Measurements from ENCODE around the gene RUBCNL. TPM values are rescaled to one million over a fixed set of nuclear protein-coding genes. Genes with fewer than 3 reads are reported as not detected.
"Not testable (repeated sequence)": the region's sequence is repeated elsewhere in the genome, so short reads cannot be mapped to it uniquely, and the experiment has no call there.

Gene RUBCNL
- total RNA-seq, 1 donor from 2014 or later = 0.78 TPM

DNA sequence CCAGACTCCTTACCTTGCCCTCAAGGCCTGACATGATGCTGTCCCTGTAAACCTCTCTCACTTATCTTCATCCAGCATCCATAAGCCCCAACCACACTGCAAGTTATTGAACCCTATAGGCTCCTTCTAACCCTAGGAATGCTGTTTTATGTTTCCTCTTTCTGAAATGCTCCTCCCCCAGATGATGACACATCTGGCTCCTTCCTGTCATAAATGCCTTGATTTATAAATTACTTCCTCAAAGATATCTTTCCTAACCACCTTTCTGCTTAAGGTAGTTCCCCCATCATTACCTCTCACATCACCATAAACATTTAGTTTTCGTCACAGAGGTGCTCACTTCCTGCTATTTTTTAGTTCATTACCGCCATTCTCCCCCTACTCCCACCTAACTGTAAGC is 12.3 kb downstream of the RUBCNL start:
- Mint-ChIP-seq H3K9me3 (ENCODE audit: unreplicated experiment) (no peaks in the 10 kb centered on the region), H3K27me3 (ENCODE audit: unreplicated experiment) (no peaks in the 10 kb centered on the region)

DNA sequence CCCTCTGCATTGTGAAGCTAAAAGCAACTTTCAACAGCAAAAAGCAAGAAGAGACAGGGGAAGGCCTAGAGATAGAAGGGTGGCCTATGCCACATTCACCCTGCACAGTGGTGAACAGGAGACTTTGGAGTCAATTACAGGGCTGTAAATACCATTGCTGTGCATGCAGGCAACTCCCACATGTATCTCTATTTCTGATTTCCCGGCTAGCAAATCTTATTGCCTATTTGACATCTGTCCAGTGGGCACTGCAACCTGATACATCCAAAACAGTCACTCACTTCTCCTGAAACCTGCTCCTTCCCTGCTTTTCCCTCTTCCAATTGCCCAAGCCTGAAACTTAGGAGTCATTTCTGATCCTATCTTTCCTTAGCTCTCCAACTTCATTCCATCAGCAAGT is 13.4 kb downstream of the RUBCNL start:
- Mint-ChIP-seq H3K27ac (ENCODE audit: unreplicated experiment) (no peak overlapping the region), H3K4me3 (ENCODE audit: unreplicated experiment) (no peak overlapping the region), H3K9me3 (ENCODE audit: unreplicated experiment) (no peaks in the 10 kb centered on the region), H3K4me1 (ENCODE audit: unreplicated experiment) (peaks cover 21% of the 10 kb centered on the region), H3K27me3 (ENCODE audit: unreplicated experiment) (no peaks in the 10 kb centered on the region), H3K36me3 (ENCODE audit: unreplicated experiment) (no peaks in the 10 kb centered on the region)
- TF ChIP-seq, protein P1, sequence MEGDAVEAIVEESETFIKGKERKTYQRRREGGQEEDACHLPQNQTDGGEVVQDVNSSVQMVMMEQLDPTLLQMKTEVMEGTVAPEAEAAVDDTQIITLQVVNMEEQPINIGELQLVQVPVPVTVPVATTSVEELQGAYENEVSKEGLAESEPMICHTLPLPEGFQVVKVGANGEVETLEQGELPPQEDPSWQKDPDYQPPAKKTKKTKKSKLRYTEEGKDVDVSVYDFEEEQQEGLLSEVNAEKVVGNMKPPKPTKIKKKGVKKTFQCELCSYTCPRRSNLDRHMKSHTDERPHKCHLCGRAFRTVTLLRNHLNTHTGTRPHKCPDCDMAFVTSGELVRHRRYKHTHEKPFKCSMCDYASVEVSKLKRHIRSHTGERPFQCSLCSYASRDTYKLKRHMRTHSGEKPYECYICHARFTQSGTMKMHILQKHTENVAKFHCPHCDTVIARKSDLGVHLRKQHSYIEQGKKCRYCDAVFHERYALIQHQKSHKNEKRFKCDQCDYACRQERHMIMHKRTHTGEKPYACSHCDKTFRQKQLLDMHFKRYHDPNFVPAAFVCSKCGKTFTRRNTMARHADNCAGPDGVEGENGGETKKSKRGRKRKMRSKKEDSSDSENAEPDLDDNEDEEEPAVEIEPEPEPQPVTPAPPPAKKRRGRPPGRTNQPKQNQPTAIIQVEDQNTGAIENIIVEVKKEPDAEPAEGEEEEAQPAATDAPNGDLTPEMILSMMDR (IDR thresholded peaks at IDR 0.05) = no peak
- no peak for DNase-seq (ENCODE audit: extremely low spot score, unreplicated experiment)

More for the DNA sequence above, 12.3 kb downstream of the RUBCNL start:
- H3K27ac Mint-ChIP-seq (ENCODE audit: unreplicated experiment) = no peak overlapping the region
- DNase-seq (ENCODE audit: extremely low spot score, unreplicated experiment) = no peak
- H3K4me1 Mint-ChIP-seq (ENCODE audit: unreplicated experiment) = peaks cover 10% of the 10 kb centered on the region
- no peak overlapping the region for H3K4me3 Mint-ChIP-seq (ENCODE audit: unreplicated experiment)
- H3K36me3 Mint-ChIP-seq (ENCODE audit: unreplicated experiment) = no peaks in the 10 kb centered on the region
- TF ChIP-seq, protein P1 (IDR thresholded peaks at IDR 0.05) = no peak

DNA sequence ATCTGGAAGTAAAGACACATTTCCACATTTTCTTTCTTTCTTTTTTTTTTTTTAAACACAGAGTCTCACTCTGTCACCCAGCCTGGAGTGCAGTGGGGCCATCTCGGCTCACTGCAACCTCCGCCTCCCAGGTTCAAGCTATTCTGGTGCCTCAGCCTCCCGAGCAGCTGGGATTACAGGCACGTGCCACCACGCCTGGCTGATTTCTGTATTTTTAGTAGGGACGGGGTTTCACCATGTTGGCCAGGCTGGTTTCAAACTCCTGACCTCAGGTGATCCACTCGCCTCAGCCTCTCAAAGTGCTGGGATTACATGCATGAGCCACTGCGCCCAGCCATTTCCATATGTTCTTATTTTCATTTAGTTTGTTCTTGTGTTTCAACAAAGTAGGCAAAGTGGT is 14.1 kb downstream of the RUBCNL start:
- H3K27ac Mint-ChIP-seq (ENCODE audit: unreplicated experiment); H3K4me3 Mint-ChIP-seq (ENCODE audit: unreplicated experiment); DNase-seq (ENCODE audit: extremely low spot score, unreplicated experiment); H3K36me3 Mint-ChIP-seq (ENCODE audit: unreplicated experiment); H3K27me3 Mint-ChIP-seq (ENCODE audit: unreplicated experiment); H3K9me3 Mint-ChIP-seq (ENCODE audit: unreplicated experiment): not testable (repeated sequence)
- H3K4me1 Mint-ChIP-seq (ENCODE audit: unreplicated experiment) = peaks cover 24% of the 10 kb centered on the region

DNA sequence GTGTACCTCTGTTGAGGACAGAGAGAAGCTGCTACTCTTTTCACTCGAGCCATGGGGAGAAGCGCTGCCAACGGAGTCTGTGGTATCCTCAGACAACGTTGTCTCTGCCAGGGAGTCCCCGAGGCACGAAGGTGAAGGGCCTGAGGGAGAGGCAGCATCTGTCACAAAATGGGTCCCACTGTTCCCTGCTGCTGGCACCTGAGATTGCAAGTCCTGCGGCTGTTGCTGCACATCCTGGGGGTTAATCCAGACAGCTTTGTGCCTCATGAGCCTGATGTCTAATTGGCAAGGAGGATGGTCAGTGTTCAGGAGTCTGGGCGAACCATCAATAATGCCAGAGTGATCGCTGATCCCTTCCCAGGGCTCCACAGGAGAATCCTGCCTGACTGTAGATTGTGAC is 15.0 kb downstream of the RUBCNL start:
- Mint-ChIP-seq H3K27me3 (ENCODE audit: unreplicated experiment) (no peaks in the 10 kb centered on the region), H3K27ac (ENCODE audit: unreplicated experiment) (no peak overlapping the region), H3K4me3 (ENCODE audit: unreplicated experiment) (no peak overlapping the region), H3K36me3 (ENCODE audit: unreplicated experiment) (no peaks in the 10 kb centered on the region), H3K4me1 (ENCODE audit: unreplicated experiment) (peaks cover 26% of the 10 kb centered on the region), H3K9me3 (ENCODE audit: unreplicated experiment) (no peaks in the 10 kb centered on the region)
- TF ChIP-seq, protein P1 (IDR thresholded peaks at IDR 0.05) = no peak
- no peak for DNase-seq (ENCODE audit: extremely low spot score, unreplicated experiment)

DNA sequence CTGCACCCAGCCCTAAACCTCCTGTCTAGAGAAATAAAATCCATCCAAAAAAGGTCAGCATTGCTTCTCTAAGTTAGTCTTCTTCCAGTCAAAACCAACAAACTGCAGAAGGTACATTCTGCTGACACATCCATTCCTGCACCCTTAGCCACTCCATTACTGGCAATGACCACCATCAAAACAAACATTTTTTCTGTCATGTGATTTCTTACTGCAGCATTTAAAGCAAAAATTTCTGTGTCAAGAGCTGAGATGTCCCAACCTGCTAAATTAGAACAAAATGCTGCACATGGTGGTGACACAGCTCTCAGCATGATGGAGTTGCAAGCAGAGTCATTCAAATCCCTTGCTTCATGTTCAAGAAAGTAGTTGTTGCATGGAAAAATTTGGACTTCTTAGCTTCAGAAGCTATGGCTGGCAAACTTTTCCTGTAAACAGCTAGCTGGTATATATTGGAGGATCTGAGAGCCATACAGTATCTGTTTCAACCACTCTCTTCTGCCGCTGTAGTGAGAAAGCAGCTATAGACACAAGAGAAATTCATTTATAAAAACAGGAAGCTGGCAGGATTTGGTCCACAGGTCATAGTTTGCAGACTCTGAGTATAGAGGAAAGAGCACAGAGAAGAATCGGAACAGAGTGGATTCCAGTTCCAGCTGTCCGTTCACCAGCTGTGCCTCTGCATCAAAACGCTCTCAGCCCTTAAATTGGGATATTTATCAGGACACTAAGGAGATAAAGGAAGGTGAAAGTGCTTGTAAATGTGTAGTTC is 17.4 kb downstream of the RUBCNL start:
- no peak overlapping the region for H3K4me3 Mint-ChIP-seq (ENCODE audit: unreplicated experiment)
- peak overlapping the region; percentile 86 for H3K27ac Mint-ChIP-seq (ENCODE audit: unreplicated experiment)

More for the DNA sequence above, 17.4 kb downstream of the RUBCNL start:
- H3K36me3 Mint-ChIP-seq (ENCODE audit: unreplicated experiment) = no peaks in the 10 kb centered on the region
- no peak for DNase-seq (ENCODE audit: extremely low spot score, unreplicated experiment)
- H3K9me3 Mint-ChIP-seq (ENCODE audit: unreplicated experiment) = no peaks in the 10 kb centered on the region
- no peaks in the 10 kb centered on the region for H3K27me3 Mint-ChIP-seq (ENCODE audit: unreplicated experiment)
- TF ChIP-seq, protein P1 (IDR thresholded peaks at IDR 0.05) = no peak
- peaks cover 28% of the 10 kb centered on the region for H3K4me1 Mint-ChIP-seq (ENCODE audit: unreplicated experiment)

All from osteocyte (in vitro differentiated cells).